Activated CD8-positive, alpha-beta memory T cell treated with anti-CD3 and anti-CD28 coated beads, Interleukin-2, amount 50 U/mL, for 4 hours (primary cell): ENCODE data around the gene CX3CL1.
"Not testable (repeated sequence)": the region's sequence is repeated elsewhere in the genome, so short reads cannot be mapped to it uniquely, and the experiment has no call there.

Experiments
- DNase-seq: peaks from one replicate; pipeline ENCODE4 v3.0.0-alpha.2; 2020

CX3CL1 gene

GRCh38 chr16:57372372-57373116 is at the start of gene CX3CL1:
CX3CL1 (plus strand) TSS chr16:57372490; CDS start chr16:57372569, 79 bp downstream.
- DNase-seq: no peak

GRCh38 chr16:57324749-57325148 is 47.5 kb upstream of the CX3CL1 start:
- DNase-seq: no peak

- no peak for DNase-seq
Measured at GRCh38 chr16:57325458-57325857, 46.8 kb upstream of the CX3CL1 start.

- DNase-seq: no peak
Measured at GRCh38 chr16:57329718-57330327, 42.5 kb upstream of the CX3CL1 start.

GRCh38 chr16:57331355-57331754 is 40.9 kb upstream of the CX3CL1 start:
- no peak for DNase-seq

DNA sequence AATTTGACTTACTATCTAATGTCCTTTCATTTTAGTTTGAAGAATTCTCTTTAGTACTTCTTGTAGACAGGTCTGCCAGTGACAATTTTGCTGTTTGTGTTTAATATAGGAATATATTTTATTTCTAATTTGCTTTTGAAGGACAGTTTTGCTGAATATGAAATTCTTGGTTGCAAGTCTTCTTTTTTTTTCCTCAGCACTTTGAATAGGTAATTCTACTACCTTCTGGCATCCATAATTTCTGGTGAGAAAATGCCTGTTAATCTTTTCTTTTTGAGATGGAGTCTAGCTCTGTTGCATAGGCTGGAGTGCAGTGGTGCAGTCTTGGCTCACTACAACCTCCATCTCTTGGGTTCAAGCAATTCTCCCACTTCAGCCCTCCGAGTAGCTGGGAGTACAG is 38.9 kb upstream of the CX3CL1 start:
- no peak for DNase-seq

GRCh38 chr16:57335366-57335765 is 36.9 kb upstream of the CX3CL1 start:
- no peak for DNase-seq

GRCh38 chr16:57341062-57341440 is 31.2 kb upstream of the CX3CL1 start:
- DNase-seq: no peak

DNA sequence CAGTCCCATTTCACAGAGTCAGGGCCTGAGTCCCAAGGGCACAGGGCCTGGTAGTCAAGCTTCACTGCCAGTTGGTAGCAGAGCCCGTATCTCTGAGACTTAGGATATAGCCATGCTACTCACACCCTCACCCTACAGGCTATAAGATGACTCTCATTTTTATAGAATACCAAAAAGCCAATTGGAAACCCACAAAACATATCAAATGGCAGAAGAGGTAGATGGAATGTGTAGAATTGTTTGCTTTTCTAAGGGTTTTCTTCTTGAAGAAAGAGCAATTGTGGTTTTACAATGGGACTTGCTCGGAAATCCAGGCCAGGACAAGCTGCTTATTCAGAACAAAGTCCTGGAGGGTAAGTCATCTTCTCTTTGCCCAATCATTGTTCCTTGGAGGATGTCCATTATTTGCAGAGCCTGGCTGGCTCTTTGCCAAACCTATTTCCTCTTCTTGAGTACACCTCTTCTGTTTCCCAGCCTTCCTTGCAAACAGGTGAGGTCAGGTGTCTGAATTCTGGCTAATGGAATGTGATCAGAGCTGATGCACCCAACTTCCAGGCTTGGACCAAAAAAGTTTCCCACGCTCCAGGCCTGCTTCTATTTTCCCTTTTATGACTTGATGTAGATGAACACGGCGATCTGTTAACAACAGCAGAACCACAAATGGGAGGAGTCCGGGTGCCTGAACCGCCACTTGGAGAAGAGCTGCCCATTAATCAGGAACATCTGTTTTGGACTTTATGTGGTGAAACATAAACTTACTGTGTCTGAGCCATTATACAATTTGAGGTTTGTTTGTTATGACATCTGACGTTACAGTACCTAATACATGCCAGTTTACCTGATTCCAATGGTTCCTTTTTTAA is 30.6 kb upstream of the CX3CL1 start:
- no peak for DNase-seq

DNA sequence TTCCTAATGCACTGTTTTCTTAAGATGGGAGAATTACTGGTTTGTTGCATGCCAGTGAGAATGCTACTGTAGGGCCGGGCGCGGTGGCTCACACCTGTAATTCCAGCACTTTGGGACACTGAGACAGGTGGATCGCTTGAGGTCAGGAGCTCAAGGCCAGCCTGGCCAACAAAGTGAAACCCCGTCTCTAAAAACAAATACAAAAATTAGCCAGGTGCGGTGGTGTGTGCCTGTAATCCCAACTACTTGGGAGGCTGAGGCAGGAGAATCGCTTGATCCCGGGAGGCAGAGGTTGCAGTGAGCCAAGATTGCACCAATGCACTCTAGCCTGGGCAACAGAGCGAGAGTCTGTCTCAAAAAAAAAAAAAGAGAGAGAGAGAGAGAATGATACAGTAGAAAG is 29.7 kb upstream of the CX3CL1 start:
- not testable (repeated sequence) for DNase-seq

DNA sequence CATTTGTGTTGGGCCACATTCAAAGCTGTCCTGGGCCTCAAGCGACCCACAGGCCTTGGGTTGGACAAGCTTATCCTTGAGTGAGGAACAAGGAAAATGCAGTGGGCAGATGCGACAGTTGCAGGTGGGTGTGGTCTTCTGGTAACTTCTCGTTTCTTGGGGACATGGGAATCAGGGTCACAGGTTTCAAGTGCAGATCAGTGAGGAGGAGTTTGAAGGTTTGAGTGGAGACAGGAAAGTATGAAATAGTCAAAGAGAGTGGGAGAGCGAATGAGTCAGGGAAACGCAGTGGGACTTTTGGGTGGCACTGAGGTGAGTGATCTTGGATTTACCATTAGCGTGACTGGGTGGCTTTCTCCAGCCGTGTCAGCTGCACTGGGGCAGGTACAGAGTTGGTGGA is 29.1 kb upstream of the CX3CL1 start:
- no peak for DNase-seq

DNA sequence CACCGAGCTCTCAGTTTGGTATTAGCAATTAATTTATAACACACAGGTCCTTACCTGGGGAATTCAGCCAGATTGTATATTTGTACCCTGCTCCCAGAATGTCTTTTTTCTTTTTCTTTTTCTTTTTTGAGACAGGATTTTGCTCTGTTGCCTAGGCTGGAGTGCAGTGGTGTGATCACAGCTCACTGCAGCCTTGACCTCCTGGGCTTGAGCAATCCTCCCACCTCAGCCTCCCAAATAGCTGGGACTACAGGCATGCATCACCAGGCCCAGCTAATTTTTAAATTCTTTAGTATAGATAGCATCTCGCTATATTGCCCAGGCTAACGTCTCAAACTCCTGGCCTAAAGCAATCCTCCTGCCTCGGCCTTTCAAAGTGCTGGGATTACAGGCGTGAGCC is 28.2 kb upstream of the CX3CL1 start:
- DNase-seq: not testable (repeated sequence)

GRCh38 chr16:57345021-57345420 is 27.3 kb upstream of the CX3CL1 start:
- no peak for DNase-seq

DNA sequence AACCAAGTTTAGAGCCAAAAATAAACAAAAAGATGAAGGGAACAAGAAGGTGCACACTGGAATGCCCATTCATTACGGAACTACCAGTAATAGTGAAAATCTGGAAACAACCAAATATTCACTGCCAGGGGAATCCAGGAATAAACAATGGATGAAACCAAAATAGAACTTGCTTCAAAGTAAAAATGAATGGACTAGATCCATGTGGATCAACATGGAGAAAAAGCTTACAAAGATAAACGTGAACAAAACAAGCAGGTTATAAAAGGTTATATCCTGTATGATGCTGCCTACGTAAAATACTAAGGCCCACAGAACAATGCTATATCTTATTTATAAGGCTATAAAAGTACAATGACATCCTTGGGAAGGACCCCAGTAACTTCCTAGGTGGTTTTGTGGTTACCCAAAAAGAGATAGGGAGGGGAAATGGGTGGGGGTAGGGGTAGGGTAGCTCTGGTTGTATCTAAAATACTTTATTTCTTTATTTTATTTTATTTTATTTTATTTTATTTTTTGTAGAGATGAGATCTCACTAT is 26.6 kb upstream of the CX3CL1 start:
- DNase-seq: no peak

- no peak for DNase-seq
Measured at GRCh38 chr16:57347858-57348257, 24.4 kb upstream of the CX3CL1 start.

DNA sequence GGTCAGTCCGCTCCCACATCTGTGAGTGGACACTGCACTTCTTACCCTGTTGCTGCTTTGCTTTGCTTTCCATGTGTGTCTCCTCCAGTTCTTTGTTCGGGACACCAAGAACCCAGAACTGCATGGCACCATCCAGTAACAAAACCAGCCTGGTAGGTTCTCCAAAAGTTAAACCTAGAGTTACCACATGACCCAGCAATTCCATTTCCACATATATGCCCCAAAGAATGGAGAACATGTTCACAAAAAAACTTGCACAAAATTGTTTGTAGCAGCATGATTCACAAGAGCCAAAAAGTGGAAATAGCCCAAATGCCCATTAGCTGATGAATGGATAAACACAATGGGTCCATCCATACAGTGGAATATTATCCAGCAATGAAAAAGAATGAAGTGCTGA is 24.0 kb upstream of the CX3CL1 start:
- no peak for DNase-seq

- no peak for DNase-seq
Measured at GRCh38 chr16:57349212-57350031, 22.9 kb upstream of the CX3CL1 start.

GRCh38 chr16:57352636-57353047 is 19.6 kb upstream of the CX3CL1 start:
- no peak for DNase-seq

- no peak for DNase-seq
Measured at GRCh38 chr16:57354311-57354710, 18.0 kb upstream of the CX3CL1 start.

GRCh38 chr16:57355898-57356414 is 16.3 kb upstream of the CX3CL1 start:
- no peak for DNase-seq

DNA sequence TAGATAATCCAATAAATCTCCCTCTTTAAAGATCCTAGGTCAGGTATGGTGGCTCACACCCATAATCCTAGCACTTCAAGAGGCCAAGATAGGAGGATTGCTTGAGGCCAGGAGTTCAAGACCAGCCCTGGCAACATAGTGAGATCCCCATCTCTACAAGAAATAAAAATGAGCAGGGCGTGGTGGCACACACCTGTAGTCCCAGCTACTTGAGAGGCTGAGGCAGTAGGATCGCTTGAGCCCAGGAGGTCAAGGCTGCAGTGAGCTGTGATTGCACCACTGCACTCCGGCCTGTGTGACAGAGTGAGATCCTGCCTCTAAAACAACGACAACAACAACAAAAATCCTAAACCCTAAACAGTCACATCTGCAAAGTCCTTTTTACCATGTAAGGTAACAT is 15.7 kb upstream of the CX3CL1 start:
- no peak for DNase-seq

DNA sequence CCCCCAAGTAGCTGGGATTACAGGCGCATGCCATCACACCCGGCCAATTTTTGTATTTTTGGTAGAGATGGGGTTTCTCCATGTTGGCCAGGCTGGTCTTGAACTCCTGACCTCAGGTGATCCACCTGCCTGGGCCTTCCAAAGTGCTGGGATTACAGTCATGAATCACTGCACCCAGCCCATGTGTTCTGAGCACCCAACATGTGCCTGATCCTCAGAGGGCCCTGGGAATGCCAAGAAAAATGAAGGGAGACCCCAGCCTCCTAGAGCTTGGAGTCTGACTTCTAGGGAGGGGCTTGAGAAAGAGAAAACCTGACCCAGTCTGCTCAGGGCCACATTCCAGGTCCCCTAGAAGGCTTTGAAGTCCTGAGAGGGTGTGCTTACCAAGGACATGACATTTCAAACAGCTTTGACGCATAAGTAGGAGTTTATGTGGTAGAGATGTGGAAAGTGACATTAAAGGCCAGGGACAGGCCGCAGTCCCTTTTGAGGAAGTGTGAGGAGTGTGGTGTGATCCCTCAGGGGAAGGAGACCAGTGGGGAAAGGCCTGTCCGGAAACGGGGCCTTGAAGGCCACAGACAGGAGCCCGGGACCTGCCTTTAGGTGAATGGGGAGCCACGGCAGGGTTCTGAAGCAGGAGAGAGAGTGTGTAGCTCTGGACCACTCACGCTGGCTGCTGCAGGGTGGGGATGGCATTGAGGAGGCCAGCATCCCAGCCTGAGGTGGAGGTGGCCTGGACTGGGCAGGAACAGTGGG is 14.8 kb upstream of the CX3CL1 start:
- DNase-seq: no peak
